DMS79 treated with DMSO at 0.1 percent for 48 hours (cell line): ENCODE results near the gene ETS2.

Experiments
- DNase-seq: peaks from one replicate; lab custom pipeline; 2025; lab: John Stamatoyannopoulos, UW

ETS2 gene

GRCh38 chr21:38861989-38862683 lies 56.4 kb downstream of the ETS2 start:
- no peak for DNase-seq

GRCh38 chr21:38863291-38863690 lies 57.6 kb downstream of the ETS2 start:
- no peak for DNase-seq

GRCh38 chr21:38863843-38864363 lies 58.2 kb downstream of the ETS2 start:
- DNase-seq, result no peak

DNA sequence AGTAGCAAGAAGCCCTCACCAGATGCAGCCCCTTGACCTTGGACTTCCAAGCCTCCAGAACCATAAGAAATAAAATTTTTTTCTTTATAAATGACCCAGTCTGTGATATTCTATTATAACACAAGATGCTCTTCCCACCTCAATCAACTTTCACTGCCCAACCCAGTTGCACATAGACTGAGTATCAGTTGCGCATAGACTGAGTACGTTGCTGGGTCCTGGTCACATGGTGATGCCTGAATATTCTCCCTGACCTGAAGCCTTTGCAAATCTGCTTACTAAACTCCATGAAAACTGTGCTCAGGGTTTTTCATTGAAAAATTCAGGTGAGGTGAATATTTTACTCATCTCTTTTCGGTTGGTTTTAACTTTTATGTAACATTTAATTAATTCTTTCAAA lies 59.2 kb downstream of the ETS2 start:
- no peak for DNase-seq

- DNase-seq, result no peak
Measured at GRCh38 chr21:38869196-38869595, 63.5 kb downstream of the ETS2 start.

- no peak for DNase-seq
Measured at GRCh38 chr21:38869946-38870345, 64.2 kb downstream of the ETS2 start.
